Glomerular visceral epithelial cell (primary cell): ENCODE measurements around the gene FBLIM1.
A peak's percentile ranks its signal among the peaks of the same experiment; 100 is the strongest.
"Not testable (repeated sequence)": the region's sequence is repeated elsewhere in the genome, so short reads cannot be mapped to it uniquely, and the experiment has no call there.

Experiments
- DNase-seq: peaks from one replicate; pipeline ENCODE4 v3.0.0-alpha.2; 2016; ENCODE audit errors: extremely low spot score

The FBLIM1 gene

DNA sequence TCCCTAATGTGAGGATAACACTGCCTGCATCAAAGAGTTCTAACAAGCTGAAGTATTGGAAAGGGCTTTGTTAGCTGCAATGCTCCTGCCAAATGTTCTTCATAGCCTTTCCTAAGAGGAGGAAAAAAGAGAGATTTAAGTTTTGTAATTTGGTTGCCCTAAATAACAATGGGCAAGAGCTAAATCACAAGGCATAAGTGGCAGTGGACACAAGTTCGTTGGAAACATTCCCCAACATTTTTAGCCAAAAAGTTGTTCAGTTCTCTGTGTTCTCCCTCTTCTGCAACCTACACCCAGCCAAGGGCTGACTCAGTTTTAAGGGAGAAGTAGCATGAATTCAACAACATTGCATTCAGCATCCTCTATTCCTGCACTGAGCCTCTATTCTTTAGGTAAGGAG, 51.5 kb downstream of the FBLIM1 start:
- no peak for DNase-seq

DNA sequence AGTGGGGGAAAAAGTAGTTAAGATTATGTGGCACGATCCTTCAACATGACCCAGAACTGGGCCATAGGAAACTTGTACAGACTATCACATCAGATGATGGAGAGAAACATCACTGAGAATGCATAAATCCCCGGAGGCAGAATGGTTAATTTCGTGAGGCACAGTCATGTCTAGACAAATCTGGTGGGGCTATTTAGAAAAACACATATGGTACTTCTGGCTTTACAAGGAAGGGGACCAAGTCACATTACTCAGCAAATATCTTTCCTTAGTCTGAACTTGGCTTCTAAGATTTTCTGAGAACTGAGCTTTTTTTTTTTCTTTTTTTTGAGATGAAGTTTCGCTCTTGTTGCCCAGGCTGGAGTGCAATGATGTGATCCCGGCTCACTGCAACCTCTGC, 58.1 kb downstream of the FBLIM1 start:
- no peak for DNase-seq

DNA sequence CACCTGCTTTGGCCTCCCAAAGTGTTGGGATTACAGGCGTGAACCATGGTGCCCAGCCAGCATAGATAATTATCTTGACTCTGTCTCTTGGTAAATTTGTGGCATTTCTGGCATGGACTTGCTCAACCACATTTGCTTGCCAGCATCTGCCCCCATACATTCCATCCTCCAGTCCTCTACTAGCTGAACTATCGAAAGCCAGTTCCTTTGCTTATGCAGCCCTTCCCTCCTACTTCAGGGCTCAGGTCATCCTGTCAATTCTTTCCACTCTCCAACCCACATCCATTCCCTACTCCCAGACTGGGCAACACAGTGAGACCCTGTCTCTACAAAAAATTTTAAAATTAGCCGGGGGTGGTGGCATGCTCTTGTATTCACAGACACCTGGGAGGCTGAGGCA, 61.9 kb downstream of the FBLIM1 start:
- DNase-seq, result peak; percentile 30

DNA sequence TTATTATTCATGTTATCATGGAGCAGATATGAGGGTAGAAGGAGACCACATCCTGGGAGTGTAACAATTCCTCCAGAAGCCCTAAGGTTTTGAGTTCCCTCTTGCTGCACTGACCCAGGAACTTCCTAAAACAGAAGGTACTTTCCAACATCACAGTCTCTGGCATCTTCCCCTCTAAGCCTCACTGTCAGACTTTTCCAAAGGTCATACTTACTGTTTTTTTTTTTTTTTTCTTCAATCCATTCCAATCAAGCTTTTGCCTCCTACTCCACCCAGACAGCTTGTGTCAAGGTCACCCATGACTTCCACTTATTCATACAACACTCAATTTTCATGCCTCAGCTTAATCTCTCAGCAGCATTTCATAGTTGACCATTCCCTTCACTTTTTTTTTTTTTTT, 67.2 kb downstream of the FBLIM1 start:
- DNase-seq, result peak; percentile 34

DNA sequence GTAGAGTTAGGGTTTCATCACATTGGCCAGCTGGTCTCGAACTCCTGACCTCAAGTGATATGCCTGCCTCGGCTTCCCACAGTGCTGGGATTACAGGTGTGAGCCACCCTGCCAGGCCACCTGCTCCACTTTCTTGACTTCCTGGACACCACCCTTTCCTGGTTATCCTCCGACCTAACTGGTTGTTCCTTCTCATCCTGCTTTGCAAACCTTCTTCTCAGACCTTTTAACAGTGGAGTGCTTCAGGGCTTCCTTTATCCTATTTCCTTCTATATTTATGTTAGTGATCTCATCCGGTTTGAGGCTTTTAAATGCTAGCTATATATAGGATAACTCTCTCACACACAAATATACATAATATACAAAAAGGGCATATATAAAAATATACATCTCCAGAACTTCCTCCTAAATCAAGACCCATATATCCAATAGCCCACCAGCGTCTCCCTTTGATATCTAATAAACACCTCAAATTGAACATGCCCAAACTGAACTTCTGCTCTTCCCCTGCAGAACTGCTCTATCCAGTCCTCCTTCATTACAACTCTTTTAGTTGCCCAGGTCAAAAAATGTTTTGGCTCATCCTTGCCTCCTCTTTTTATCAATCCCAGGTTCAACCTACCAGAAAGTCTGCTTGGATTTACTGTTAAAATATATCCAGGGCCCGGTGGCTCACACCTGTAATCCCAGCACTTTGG, 68.4 kb downstream of the FBLIM1 start:
- DNase-seq, result no peak

DNA sequence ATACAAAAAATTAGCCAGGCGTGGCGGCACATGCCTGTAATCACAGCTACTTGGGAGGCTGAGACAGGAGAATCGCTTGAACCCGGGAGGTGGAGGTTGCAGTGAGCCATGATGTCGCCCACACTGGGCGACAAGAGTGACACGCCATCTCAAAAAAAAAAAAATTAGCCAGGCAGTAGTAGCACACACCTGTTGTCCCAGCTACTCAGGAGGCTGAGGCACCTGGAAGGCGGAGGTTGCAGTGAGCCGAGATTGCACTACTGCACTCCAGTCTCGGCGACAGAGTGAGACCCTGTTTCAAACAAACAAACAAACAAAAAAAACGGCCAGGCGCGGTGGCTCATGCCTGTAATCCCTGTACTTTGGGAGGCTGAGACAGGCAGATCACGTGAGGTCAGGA, 69.0 kb downstream of the FBLIM1 start:
- DNase-seq, result not testable (repeated sequence)

DNA sequence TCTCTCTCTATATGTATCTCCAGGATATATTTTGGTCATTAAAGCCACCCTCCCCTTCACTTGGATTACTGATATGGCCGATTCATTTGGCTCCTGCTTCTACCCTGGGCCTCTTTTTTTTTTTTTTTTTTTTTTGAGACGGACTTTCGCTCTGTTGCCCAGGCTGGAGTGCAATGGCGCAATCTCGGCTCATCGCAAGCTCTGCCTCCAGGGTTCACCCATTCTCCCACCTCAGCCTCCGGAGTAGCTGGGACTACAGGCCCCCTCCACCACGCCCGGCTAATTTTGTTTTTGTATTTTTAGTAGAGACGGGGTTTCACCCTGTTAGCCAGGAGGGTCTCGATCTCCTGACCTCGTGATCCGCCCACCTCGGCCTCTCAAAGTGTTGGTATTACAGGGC, 70.3 kb downstream of the FBLIM1 start:
- DNase-seq, result not testable (repeated sequence)

DNA sequence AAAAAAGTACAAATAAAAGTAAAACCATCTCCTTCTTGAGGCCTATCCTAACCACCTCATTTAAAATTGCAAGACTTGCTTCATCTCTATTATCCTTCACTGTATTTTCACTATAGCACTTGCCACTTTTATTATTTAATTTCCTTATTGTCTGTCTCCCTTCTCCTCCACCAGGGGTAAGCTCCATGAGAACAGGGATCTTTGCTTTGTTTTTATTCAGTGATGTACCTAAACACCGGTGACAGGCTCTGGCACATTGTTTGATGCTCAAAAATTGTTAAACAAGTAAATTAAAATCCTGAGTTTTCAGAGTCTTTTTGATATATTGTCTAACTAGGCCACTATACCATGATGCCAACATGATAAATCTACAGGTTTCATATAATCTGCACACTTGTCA, 71.7 kb downstream of the FBLIM1 start:
- no peak for DNase-seq

DNA sequence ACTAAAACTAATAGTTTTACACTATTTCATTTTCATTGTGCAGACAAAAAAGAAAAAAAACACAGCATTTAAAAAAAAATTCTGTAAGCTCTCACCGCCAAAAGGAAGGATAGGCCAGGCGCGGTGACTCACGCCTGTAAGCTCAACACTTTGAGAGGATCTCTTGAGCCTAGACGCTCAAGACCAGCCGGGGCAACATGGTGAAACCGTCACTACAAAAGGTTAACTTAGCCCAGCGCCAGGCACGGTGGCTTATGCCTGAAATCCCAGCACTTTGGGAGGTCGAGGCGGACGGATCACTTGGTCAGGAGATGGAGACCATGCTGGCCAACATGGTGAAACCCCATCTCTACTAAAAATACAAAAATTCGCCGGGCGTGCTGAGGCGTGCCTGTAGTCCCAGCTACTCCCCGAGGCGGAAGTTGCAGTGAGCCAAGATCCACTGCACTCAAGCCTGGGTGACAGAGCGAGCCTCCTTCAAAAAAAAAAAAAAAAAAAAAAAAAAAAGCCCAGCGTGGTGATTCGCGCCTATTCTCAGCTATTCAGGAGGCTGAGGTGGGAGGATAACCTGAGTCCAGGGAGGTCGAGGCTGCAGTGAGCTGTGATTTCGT, 74.6 kb downstream of the FBLIM1 start:
- no peak for DNase-seq

DNA sequence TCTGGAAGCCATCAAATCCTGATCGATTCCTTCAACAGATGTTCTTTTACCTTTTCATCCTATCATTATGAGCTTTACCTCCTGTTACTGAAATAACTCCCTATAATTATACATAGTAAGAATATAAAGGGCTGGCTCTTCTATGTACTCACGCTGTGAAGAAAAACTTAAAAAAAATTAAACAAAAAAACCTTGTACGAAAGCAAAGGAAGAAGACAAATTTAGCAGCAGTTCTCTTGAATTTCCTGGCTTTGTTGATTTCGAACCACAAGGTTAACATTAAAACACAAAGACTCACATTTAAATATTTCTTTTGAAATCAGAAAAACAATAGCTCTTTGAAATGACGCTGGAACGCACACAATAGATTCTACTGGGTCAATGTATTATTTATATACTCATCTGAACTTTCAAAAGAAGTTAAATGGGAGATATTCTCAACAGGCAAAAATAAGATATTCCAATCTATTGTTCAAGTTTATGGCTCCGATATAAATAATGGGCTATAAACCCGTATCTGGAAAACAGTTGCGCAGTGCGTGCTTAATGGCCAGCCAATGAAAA, 75.3 kb downstream of the FBLIM1 start:
- DNase-seq, result no peak

DNA sequence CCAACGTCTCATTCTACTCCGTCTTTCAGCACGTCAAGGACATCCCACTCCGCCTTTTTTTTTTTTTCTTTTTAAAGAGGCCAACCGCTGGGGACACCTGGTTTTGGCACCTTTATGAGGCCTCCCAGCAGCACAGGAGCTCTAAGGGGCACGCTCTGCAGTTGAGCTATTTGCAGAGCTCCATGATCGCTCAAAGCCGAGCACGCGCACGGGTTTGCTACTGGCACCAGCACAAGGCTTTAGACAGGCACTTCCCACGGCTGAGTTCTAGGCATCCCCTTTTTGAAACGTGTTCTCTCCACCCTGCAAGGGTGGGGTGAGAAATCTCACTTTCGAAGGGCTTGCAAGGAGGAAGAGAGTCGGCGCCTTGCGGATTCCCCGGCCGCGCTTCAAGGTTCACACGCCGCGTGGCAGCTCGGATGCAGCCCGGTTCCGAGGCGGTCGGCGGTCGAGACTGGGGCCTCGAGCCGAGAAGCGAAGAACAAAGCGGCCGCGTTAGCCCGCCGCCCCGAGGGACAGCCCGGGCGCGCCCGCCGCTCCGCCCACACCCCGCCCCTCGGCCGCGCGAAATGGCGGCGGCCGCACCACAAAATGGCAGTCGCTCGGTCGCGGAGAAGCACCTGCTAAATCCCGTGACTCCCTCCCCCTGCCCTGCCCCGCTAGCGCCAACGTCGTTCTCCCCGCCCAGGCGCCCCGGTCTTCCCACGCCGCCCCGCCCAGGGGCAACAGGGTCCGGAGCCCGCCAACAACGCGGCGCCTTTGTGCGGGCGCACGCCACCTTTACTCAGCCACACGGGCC, 76.0 kb downstream of the FBLIM1 start:
- DNase-seq, result peak; percentile 93

DNA sequence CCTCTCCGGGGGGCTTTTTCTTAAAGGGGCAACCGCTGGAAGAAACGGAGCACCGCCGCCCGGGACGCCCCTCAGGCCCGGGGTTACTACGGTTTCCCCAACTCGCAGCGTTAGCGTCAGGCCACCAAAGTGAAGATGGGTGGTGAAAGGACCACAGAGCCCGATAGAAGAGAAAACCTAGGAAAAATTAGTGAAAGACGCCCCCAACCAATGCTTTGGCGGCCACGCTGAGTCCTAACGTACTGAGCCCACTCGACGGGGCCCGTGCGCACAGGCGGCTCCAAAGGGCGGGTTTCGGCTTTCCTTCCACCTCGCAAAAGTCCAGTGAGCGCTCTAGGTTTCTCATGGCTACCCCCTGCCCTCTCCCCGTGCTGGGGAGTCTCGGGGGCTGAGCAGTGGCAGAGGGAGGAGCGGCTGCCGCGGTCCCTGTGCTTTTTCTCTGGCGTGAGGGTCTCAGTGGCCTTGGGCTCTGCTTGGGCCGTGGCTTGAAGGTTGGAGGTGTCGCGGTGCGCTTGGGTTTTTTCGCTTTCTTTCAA, 76.7 kb downstream of the FBLIM1 start:
- DNase-seq, result no peak

DNA sequence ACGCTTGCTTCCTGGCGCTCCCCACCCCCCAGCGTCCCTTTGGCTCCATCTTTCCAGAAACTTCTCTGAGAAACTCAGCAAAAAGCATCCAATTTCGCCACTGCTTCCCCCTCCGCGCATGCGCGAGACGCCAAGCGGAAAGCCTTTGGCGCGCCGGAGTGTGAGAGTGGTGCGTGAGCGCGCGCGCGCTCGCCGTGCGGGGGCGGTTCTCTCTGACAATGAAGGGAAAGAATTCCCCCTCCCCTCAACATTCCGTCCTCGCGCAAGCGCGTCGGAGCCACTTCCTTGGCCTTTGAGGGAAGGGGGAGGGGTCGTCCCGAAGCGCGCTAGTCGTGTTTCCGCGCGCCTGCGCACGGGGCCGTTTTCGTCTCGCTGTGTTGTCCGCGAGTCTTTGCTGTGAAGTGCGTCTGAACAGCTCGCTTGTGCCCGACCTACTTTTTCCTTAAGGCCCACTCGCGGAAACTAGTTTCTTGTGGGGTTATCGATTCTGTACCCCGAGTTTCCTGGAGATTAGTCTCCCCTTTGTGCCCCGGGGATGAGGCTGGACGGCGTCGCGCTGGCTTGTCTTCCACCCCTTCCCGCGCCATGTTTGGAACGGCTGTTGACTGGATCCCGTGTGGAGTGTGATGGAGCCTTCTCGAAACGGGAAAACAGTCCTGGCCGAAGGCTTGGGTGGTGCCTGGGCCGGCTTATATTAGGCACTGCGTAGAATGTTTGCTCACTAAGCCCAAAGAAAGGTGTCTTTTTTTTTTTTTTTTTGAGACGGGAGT, 77.3 kb downstream of the FBLIM1 start:
- DNase-seq, result peak; percentile 99
